Measurements from ENCODE around the gene IP6K1.

DNA sequence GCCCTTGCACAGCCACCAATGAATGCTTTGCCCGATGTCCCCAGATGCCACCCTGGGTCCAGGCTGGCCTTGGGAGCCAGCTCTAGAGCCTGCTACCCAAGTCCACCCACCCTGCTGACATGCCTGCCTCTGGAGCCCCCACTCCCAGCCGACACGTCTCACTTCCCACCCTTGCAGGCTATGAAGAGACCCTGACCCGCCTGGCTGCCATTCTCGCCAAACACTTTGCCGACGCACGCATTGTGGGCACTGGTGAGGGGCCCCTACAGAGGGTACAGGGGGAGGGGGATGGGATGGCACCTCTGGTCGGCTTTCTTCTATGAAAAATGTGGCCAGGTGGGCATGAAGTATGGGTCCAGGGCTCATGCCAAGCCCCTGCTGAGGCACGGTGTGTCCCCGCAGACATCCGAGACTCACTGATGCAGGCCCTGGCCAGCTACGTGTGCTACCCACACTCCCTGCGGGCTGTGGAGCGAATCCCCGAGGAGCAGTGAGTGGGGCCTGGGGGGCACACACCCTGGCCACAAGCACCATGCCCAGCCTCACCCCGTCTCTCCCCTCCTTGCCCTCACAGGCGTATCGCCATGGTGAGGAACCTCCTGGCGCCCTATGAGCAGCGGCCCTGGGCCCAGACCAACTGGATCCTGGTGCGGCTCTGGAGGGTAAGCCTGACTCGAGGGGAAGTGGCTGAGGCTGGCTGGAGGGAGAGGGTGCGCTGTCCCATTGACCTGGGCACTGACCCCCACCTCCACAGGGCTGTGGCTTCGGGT is 72.8 kb downstream of the IP6K1 start:
- TF ChIP-seq, protein P1, sequence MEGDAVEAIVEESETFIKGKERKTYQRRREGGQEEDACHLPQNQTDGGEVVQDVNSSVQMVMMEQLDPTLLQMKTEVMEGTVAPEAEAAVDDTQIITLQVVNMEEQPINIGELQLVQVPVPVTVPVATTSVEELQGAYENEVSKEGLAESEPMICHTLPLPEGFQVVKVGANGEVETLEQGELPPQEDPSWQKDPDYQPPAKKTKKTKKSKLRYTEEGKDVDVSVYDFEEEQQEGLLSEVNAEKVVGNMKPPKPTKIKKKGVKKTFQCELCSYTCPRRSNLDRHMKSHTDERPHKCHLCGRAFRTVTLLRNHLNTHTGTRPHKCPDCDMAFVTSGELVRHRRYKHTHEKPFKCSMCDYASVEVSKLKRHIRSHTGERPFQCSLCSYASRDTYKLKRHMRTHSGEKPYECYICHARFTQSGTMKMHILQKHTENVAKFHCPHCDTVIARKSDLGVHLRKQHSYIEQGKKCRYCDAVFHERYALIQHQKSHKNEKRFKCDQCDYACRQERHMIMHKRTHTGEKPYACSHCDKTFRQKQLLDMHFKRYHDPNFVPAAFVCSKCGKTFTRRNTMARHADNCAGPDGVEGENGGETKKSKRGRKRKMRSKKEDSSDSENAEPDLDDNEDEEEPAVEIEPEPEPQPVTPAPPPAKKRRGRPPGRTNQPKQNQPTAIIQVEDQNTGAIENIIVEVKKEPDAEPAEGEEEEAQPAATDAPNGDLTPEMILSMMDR (conservative IDR thresholded peaks at IDR 0.05; ENCODE audit: low read length), result no peak
- no peak for TF ChIP-seq EZH2phosphoT487 (IDR thresholded peaks at IDR 0.05; ENCODE audit: borderline replicate concordance)

Measured in Loucy (cell line).